GM18951 (cell line): ENCODE data around the gene ATP6V0D1.

Source experiments
- POLR2A ChIP-seq: IDR thresholded peaks from 4 replicates; pipeline ENCODE4 v1.6.1; 2011; ENCODE audit warnings: mild to moderate bottlenecking; ENCODE audit not compliant: insufficient read length, insufficient read depth; ENCODE audit errors: extremely low read depth
- in situ Hi-C: fragments of 300-500 bp; cut with MboI; formaldehyde crosslinking; loops from one replicate; pipeline ENCODE4 v1.12.0; 2022; ENCODE audit warnings: low sequenced_read_pairs, mixed read lengths, inconsistent platforms; ENCODE audit not compliant: unreplicated experiment

ATP6V0D1 gene

GRCh38 chr16:67463059-67463458 is 17.9 kb downstream of the ATP6V0D1 start:
- no peak for TF ChIP-seq POLR2A
- in situ Hi-C loops = no loop called here

DNA sequence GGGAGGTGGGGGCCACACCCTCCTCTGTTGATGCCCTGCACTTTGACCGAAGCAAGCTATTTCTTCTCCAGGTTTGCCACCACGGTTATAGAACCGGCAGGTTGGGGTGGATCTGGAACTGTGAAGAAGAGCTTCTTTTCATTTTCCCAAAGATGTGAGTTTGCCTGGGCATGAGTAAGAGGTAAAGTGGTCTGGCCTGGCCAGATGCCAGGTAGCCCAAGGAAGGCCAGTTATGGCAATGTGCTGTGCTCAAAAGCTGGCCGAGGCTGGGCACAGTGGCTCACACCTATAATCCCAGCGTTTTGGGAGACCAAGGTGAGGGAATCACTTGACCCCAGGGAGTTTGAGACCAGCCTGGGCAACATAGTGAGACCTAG is 18.7 kb downstream of the ATP6V0D1 start:
- in situ Hi-C loops = no loop called here
- no peak for TF ChIP-seq POLR2A

GRCh38 chr16:67461600-67462278 is 19.2 kb downstream of the ATP6V0D1 start:
- TF ChIP-seq POLR2A = no peak
- in situ Hi-C loops = no loop called here

GRCh38 chr16:67460961-67461360 is 20.0 kb downstream of the ATP6V0D1 start:
- TF ChIP-seq POLR2A = no peak
- in situ Hi-C loops = no loop called here

GRCh38 chr16:67460168-67460567 is 20.8 kb downstream of the ATP6V0D1 start:
- in situ Hi-C loops = no loop called here
- TF ChIP-seq POLR2A = no peak

- in situ Hi-C loops = no loop called here
- TF ChIP-seq POLR2A = no peak
These were observed 21.2 kb downstream of the ATP6V0D1 start for GRCh38 chr16:67459861-67460150.

GRCh38 chr16:67459066-67459860 is 21.7 kb downstream of the ATP6V0D1 start:
- no peak for TF ChIP-seq POLR2A
- in situ Hi-C loops = no loop called here

DNA sequence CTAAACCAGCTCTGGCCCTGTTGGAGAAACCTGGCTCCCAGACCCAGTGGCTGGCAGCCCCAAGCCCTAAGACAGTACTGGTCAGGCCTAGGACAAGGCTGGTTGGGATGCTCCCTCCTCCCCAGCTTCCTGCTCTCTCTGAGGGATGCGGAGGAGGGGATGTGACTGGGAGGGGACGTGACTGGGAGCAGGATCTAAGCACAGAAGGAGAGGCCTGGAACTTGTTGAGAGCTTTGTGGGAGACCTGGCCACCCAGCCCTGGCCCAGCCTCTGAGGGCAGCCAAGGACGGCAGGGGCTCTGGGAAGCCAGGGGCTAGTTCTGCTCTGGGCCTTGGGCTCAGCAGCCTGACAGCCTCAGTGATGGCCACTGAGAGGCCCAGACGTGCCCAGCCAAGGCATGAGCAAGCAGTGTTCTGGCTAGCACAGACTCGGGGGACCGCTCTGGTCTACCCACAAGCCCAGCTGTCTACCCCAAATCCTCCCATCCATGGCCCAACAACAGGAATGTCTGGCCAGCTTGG is 22.8 kb downstream of the ATP6V0D1 start:
- in situ Hi-C loops = no loop called here
- TF ChIP-seq POLR2A = no peak

GRCh38 chr16:67457611-67458010 is 23.3 kb downstream of the ATP6V0D1 start:
- TF ChIP-seq POLR2A = no peak
- in situ Hi-C loops = no loop called here

- in situ Hi-C loops = no loop called here
- TF ChIP-seq POLR2A = no peak
These were observed 24.4 kb downstream of the ATP6V0D1 start for GRCh38 chr16:67456391-67457081.

GRCh38 chr16:67454852-67455251 is 26.1 kb downstream of the ATP6V0D1 start:
- in situ Hi-C loops = no loop called here
- TF ChIP-seq POLR2A = no peak

DNA sequence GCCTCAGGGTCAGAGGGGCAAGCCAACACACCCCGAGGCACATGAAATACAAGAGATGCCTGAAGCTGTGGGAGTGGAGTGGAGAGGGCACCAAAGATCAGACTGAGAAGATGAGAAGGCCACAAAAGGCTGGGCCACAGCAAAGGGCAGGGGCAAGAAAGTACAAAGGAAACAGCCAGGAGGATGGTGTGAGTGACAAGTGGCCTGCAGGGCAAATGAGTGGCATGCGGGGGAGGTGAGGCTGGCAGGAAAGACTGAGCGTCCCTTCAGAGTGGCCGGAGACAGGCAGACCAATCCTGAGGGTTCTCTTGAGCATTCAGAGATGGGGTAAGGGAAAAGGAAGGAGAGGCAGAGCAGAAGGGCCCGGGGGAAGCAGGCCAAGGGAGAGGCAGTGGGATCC is 26.9 kb downstream of the ATP6V0D1 start:
- in situ Hi-C loops = no loop called here

DNA sequence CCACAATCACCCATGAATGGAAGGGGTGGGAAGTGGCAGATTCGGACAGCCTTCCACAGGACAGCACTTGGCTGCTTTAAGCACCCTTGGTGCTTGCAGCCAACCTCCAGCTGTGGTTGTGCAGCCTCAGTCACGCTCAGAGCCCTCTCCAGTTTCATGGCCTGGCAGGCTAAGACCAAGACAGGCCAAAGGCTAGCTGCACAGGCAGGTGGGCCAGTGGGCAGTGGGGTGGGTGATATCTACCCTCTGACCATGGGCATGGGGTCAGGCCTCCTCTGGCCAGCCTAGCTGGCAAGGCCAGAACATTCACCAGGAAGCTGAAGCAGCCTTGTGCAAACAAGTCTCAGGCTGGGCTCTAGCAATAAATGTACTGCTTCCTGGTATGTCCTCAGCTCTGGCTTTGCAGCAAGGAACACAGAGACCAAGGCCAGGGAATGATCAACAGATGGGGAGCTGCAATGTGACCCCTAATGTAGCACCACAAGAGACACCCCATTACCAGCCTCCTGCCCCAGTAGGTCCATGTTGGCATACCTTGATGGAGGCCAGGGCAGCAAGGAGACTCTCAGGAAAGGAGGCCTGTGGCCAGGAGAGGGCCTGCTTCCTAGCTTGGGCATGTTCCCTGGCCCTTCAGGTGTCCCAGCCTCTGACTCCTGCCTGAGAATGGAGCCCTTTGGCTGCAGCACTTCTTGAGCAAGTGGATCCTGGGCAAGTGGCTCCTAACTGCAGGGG is 29.1 kb downstream of the ATP6V0D1 start:
- in situ Hi-C loops = no loop called here
- no peak for TF ChIP-seq POLR2A

More for the DNA sequence above, 26.9 kb downstream of the ATP6V0D1 start:
- TF ChIP-seq POLR2A = no peak

- TF ChIP-seq POLR2A = no peak
- in situ Hi-C loops = no loop called here
These were observed 29.8 kb downstream of the ATP6V0D1 start for GRCh38 chr16:67451061-67451703.
